Bronchial epithelial cell (primary cell): ENCODE data around the gene CALML6. TPM values are rescaled to one million over a fixed set of nuclear protein-coding genes. Genes with fewer than 3 reads are reported as not detected.

Experiments
- DNase-seq: peaks from one replicate; pipeline ENCODE4 v3.0.0-alpha.2; 2010; ENCODE audit warnings: low read depth
- FAIRE-seq: peaks from 2 replicates; lab custom pipeline; 2011; peaks lifted over from hg19 to GRCh38; lab: Jason Lieb, UNC
- H3K27me3 ChIP-seq: 2 replicates; pipeline ENCODE4 v1.5.1; 2011; ENCODE audit warnings: low read length; ENCODE audit not compliant: control insufficient read depth, insufficient read depth
- H3K36me3 ChIP-seq: 2 replicates; pipeline ENCODE4 v1.5.1; 2011; ENCODE audit warnings: low read length; ENCODE audit not compliant: control insufficient read depth, insufficient read depth
- H3K4me3 ChIP-seq: 2 replicates; pipeline ENCODE4 v1.5.1; 2011; ENCODE audit warnings: mild to moderate bottlenecking, low read depth, low read length, control low read depth
- CTCF ChIP-seq: IDR thresholded peaks from 2 replicates; pipeline ENCODE4 v1.5.1; 2011; ENCODE audit warnings: mild to moderate bottlenecking, moderate library complexity, low read length, control low read depth, inconsistent platforms; ENCODE audit not compliant: insufficient read depth, severe bottlenecking
- total RNA-seq: library from RNA; depleted of rRNA; stranded (reverse); fragments of >200 nt; gene quantifications from 2 replicates; pipeline ENCODE4 v1.2.1, GENCODE V29; 2014

CALML6 gene
- total RNA-seq, 1 donor from 2014 or later: under 0.01 TPM

GRCh38 chr1:1924849-1925248 lies 9.8 kb downstream of the CALML6 start:
- DNase-seq: no peak
- no peaks in the 10 kb centered on the region for H3K36me3 ChIP-seq
- TF ChIP-seq CTCF: no peak
- FAIRE-seq: no peak
- no peaks in the 10 kb centered on the region for H3K27me3 ChIP-seq
- no peak overlapping the region for H3K4me3 ChIP-seq

GRCh38 chr1:1925437-1926345 lies 10.6 kb downstream of the CALML6 start:
- Histone ChIP-seq H3K36me3 (no peaks in the 10 kb centered on the region), H3K4me3 (no peak overlapping the region), H3K27me3 (no peaks in the 10 kb centered on the region)
- no peak for FAIRE-seq
- no peak for TF ChIP-seq CTCF
- no peak for DNase-seq

GRCh38 chr1:1926346-1926811 lies 11.3 kb downstream of the CALML6 start:
- TF ChIP-seq CTCF: no peak
- FAIRE-seq: no peak
- no peak overlapping the region for H3K4me3 ChIP-seq
- no peak for DNase-seq
- H3K36me3 ChIP-seq: no peaks in the 10 kb centered on the region
- H3K27me3 ChIP-seq: no peaks in the 10 kb centered on the region

GRCh38 chr1:1926886-1927660 lies 12.0 kb downstream of the CALML6 start:
- no peak overlapping the region for H3K4me3 ChIP-seq
- no peaks in the 10 kb centered on the region for H3K36me3 ChIP-seq
- no peak for FAIRE-seq
- DNase-seq: no peak
- TF ChIP-seq CTCF: no peak
- H3K27me3 ChIP-seq: no peaks in the 10 kb centered on the region

- FAIRE-seq: no peak
- H3K36me3 ChIP-seq: no peaks in the 10 kb centered on the region
- no peaks in the 10 kb centered on the region for H3K27me3 ChIP-seq
- DNase-seq: no peak
- H3K4me3 ChIP-seq: no peak overlapping the region
- no peak for TF ChIP-seq CTCF
Measured at GRCh38 chr1:1927751-1928150, 12.7 kb downstream of the CALML6 start.
